Neural cell (in vitro differentiated cells): Measurements from ENCODE around the gene JADE1. TPM values are rescaled to one million over a fixed set of nuclear protein-coding genes. Genes with fewer than 3 reads are reported as not detected.

Experiments
- H2AFZ ChIP-seq: fragments of 200-600, 300-800 bp; sonication (generic), shearing (Covaris generic); 2 replicates; pipeline ENCODE4 v1.6.0; 2014; ENCODE audit warnings: low read depth, mild to moderate bottlenecking, antibody characterized with exemption, low read length, moderate library complexity
- H3F3A ChIP-seq: fragments of 200-600 bp; shearing (Covaris generic); 2 replicates; pipeline ENCODE4 v1.6.1; 2016; ENCODE audit warnings: mild to moderate bottlenecking, moderate library complexity, mixed read lengths, antibody characterized with exemption, low read length; ENCODE audit not compliant: insufficient read depth, poor library complexity, severe bottlenecking
- H3K27ac ChIP-seq: fragments of 200-600, 300-800 bp; sonication (generic), shearing (Covaris generic); 2 replicates; pipeline ENCODE4 v1.5.1; 2014; ENCODE audit warnings: mild to moderate bottlenecking, low read length, moderate library complexity
- H3K27me3 ChIP-seq: fragments of 300-800, 200-600 bp; sonication (generic), shearing (Covaris generic); 2 replicates; pipeline ENCODE4 v1.6.0; 2014; ENCODE audit warnings: mild to moderate bottlenecking, low read depth, low read length, moderate library complexity; ENCODE audit not compliant: insufficient read depth
- H3K36me3 ChIP-seq: fragments of 300-800, 200-600 bp; sonication (generic), shearing (Covaris generic); 2 replicates; pipeline ENCODE4 v1.5.1; 2014; ENCODE audit warnings: mild to moderate bottlenecking, antibody characterized with exemption, low read length, moderate library complexity; ENCODE audit not compliant: insufficient read depth
- H3K4me2 ChIP-seq: fragments of 300-800, 200-600 bp; sonication (generic), shearing (Covaris generic); 2 replicates; pipeline ENCODE4 v1.6.0; 2014; ENCODE audit warnings: mild to moderate bottlenecking, low read length
- H3K4me3 ChIP-seq: fragments of 300-800, 200-600 bp; sonication (generic), shearing (Covaris generic); 2 replicates; pipeline ENCODE4 v1.5.1; 2014; ENCODE audit warnings: mild to moderate bottlenecking, low read length, moderate library complexity
- H3K79me2 ChIP-seq: fragments of 200-600 bp; shearing (Covaris generic); replicated peaks from 2 replicates; pipeline ENCODE4 v1.6.0; 2014; ENCODE audit warnings: mild to moderate bottlenecking, low read length, moderate library complexity; ENCODE audit not compliant: insufficient read depth
- H3K9ac ChIP-seq: fragments of 300-800, 200-600 bp; sonication (generic), shearing (Covaris generic); 2 replicates; pipeline ENCODE4 v1.6.1; 2016; ENCODE audit warnings: mild to moderate bottlenecking, low read length, mixed read lengths
- H3K9me2 ChIP-seq: fragments of 200-600 bp; shearing (Covaris generic); 2 replicates; pipeline ENCODE4 v1.6.1; 2016; ENCODE audit warnings: mild to moderate bottlenecking, low read length, mixed read lengths; ENCODE audit not compliant: insufficient read depth
- H3K9me3 ChIP-seq: fragments of 200-600, 300-800 bp; sonication (generic), shearing (Covaris generic); 2 replicates; pipeline ENCODE4 v1.6.1; 2016; ENCODE audit warnings: mild to moderate bottlenecking, mixed run types, low read length, moderate library complexity, mixed read lengths
- H4K20me1 ChIP-seq: fragments of 200-600 bp; shearing (Covaris generic); 2 replicates; pipeline ENCODE4 v1.6.1; 2016; ENCODE audit warnings: mild to moderate bottlenecking, mixed run types; ENCODE audit not compliant: insufficient read depth
- CTCF ChIP-seq: fragments of 450-650 bp; IDR thresholded peaks from 2 replicates; pipeline ENCODE4 v1.5.1; 2014; ENCODE audit warnings: antibody characterized with exemption, mild to moderate bottlenecking, moderate library complexity; ENCODE audit not compliant: poor library complexity, severe bottlenecking
- EP300 ChIP-seq: fragments of 450-650 bp; conservative IDR thresholded peaks from 2 replicates; pipeline ENCODE4 v1.6.1; 2014; ENCODE audit warnings: antibody characterized with exemption, mild to moderate bottlenecking, moderate library complexity; ENCODE audit not compliant: poor library complexity, severe bottlenecking
- EZH2 ChIP-seq: fragments of 200-600, 300-800 bp; shearing (Covaris generic), sonication (generic); IDR thresholded peaks from 2 replicates; pipeline ENCODE4 v1.6.1; 2014; ENCODE audit warnings: antibody characterized with exemption, low read length, borderline replicate concordance, mild to moderate bottlenecking; ENCODE audit not compliant: insufficient read depth, poor library complexity, severe bottlenecking
- MXI1 ChIP-seq: fragments of 450-650 bp; conservative IDR thresholded peaks from 2 replicates; pipeline ENCODE4 v1.6.1; 2014; ENCODE audit warnings: antibody characterized with exemption, mild to moderate bottlenecking; ENCODE audit not compliant: poor library complexity, severe bottlenecking
- POLR2AphosphoS5 ChIP-seq: IDR thresholded peaks from 2 replicates; pipeline ENCODE4 v1.6.1; 2012
- RAD21 ChIP-seq: fragments of 450-650 bp; conservative IDR thresholded peaks from 2 replicates; pipeline ENCODE4 v1.6.1; 2014; ENCODE audit warnings: antibody characterized with exemption, mild to moderate bottlenecking, moderate library complexity
- REST ChIP-seq: IDR thresholded peaks from 2 replicates; pipeline ENCODE4 v1.6.1; 2012; ENCODE audit warnings: borderline replicate concordance
- SMC3 ChIP-seq: fragments of 450-650 bp; conservative IDR thresholded peaks from 2 replicates; pipeline ENCODE4 v1.6.1; 2014; ENCODE audit warnings: antibody characterized with exemption, mild to moderate bottlenecking, moderate library complexity; ENCODE audit not compliant: poor library complexity
- TAF1 ChIP-seq: IDR thresholded peaks from 2 replicates; pipeline ENCODE4 v1.6.1; 2012; ENCODE audit warnings: low read depth
- polyA plus RNA-seq: library from polyadenylated mRNA; depleted of rRNA; stranded (reverse); fragments of >200 nt; gene quantifications from 2 replicates; pipeline ENCODE4 v1.2.3, GENCODE V29; 2014

JADE1 gene
- polyA plus RNA-seq, 1 donor from 2014 or later, result 14.5 TPM

GRCh38 chr4:128847082-128847724, 37.7 kb downstream of the JADE1 start:
- Histone ChIP-seq H4K20me1 (no peaks in the 10 kb centered on the region), H3K9me3 (no peaks in the 10 kb centered on the region), H3K36me3 (no peaks in the 10 kb centered on the region), H3K9me2 (no peaks in the 10 kb centered on the region), H3K4me2 (no peak overlapping the region), H3K27ac (no peak overlapping the region), H3K27me3 (no peaks in the 10 kb centered on the region), H3F3A (no peaks in the 10 kb centered on the region), H3K4me3 (no peak overlapping the region), H3K9ac (no peak overlapping the region), H2AFZ (no peak overlapping the region), H3K79me2 (peaks cover 3% of the 10 kb centered on the region)
- TF ChIP-seq CTCF (no peak), REST (no peak), TAF1 (no peak)

- no peak overlapping the region for H2AFZ ChIP-seq
- H3K4me3 ChIP-seq, result no peak overlapping the region
- H4K20me1 ChIP-seq, result no peaks in the 10 kb centered on the region
- H3K9me2 ChIP-seq, result no peaks in the 10 kb centered on the region
- no peaks in the 10 kb centered on the region for H3F3A ChIP-seq
- H3K9ac ChIP-seq, result no peak overlapping the region
- no peaks in the 10 kb centered on the region for H3K36me3 ChIP-seq
- no peaks in the 10 kb centered on the region for H3K27me3 ChIP-seq
- H3K79me2 ChIP-seq, result no peaks in the 10 kb centered on the region
- H3K27ac ChIP-seq, result no peak overlapping the region
- TF ChIP-seq REST (no peak), MXI1 (no peak), RAD21 (no peak), TAF1 (no peak), EP300 (no peak), SMC3 (no peak), EZH2 (no peak), POLR2AphosphoS5 (no peak), CTCF (no peak)
- no peak overlapping the region for H3K4me2 ChIP-seq
- no peaks in the 10 kb centered on the region for H3K9me3 ChIP-seq
Observed at GRCh38 chr4:128848461-128848860, 39.0 kb downstream of the JADE1 start.
